HEK293 (cell line): ENCODE results near the gene BET1L.

Experiments used
- CTCF ChIA-PET: fragments of 350-600 bp; formaldehyde crosslinking; extraction: SDS; loops from one replicate; lab custom pipeline; 2021; ENCODE audit warnings: antibody characterized with exemption; lab: Yijun Ruan, JAX
- POLR2A ChIA-PET: fragments of 300-600 bp; formaldehyde crosslinking; extraction: SDS; loops from one replicate; lab custom pipeline; 2020; ENCODE audit warnings: antibody characterized with exemption, inconsistent platforms; lab: Yijun Ruan, JAX
- H3K27ac ChIP-seq: fragments of 200-500 bp; sonication (Bioruptor generic); 2 replicates; pipeline ENCODE4 v1.5.1; 2014; ENCODE audit warnings: low read depth, low read length, control low read depth, inconsistent platforms; ENCODE audit errors: extremely low read depth
- H3K36me3 ChIP-seq, 2 experiments: fragments of 200-500 bp in 1 of 2; sonication (Bioruptor generic) in 1 of 2; 1 replicate in 1 of 2; 2 replicates in 1 of 2; pipeline ENCODE4 v1.5.1; 2014 to 2017; ENCODE audit warnings: inconsistent platforms in 2 of 2, low read length in 2 of 2; ENCODE audit not compliant: control insufficient read depth in 2 of 2, insufficient read depth in 1 of 2
- H3K4me1 ChIP-seq: fragments of 200-500 bp; sonication (Bioruptor generic); 2 replicates; pipeline ENCODE4 v1.5.1; 2014; ENCODE audit warnings: mild to moderate bottlenecking, low read length, inconsistent platforms; ENCODE audit not compliant: control insufficient read depth, insufficient read depth
- H3K4me3 ChIP-seq: 2 replicates; pipeline ENCODE4 v1.5.1; 2011; ENCODE audit warnings: low read depth, mild to moderate bottlenecking, control low read depth, low read length, moderate library complexity
- H3K9me3 ChIP-seq: fragments of 200-500 bp; sonication (Bioruptor generic); 2 replicates; pipeline ENCODE4 v1.5.1; 2014; ENCODE audit warnings: low read depth, low read length, inconsistent platforms; ENCODE audit not compliant: control insufficient read depth, insufficient read depth
- GLIS1 ChIP-seq: fragments of 450-650 bp; formaldehyde crosslinking; IDR thresholded peaks from 2 replicates; pipeline ENCODE4 v1.5.1; 2016; ENCODE audit warnings: missing biosample characterization, missing genetic modification characterization
- GLIS2 ChIP-seq: fragments of 450-650 bp; formaldehyde crosslinking; IDR thresholded peaks from 2 replicates; pipeline ENCODE4 v1.5.1; 2016; ENCODE audit warnings: missing biosample characterization, missing genetic modification characterization
- KLF10 ChIP-seq: fragments of 450-650 bp; IDR thresholded peaks from 2 replicates; pipeline ENCODE4 v1.5.1; 2018; ENCODE audit warnings: missing biosample characterization, mild to moderate bottlenecking, missing genetic modification characterization
- SP3 ChIP-seq: fragments of 450-650 bp; formaldehyde crosslinking; IDR thresholded peaks from 2 replicates; pipeline ENCODE4 v1.5.1; 2016; ENCODE audit warnings: missing biosample characterization, missing genetic modification characterization
- ZEB2 ChIP-seq: fragments of 450-650 bp; formaldehyde crosslinking; IDR thresholded peaks from 2 replicates; pipeline ENCODE4 v1.5.1; 2016; ENCODE audit warnings: missing biosample characterization, missing genetic modification characterization
- ZNF112 ChIP-seq: fragments of 450-650 bp; formaldehyde crosslinking; IDR thresholded peaks from 2 replicates; pipeline ENCODE4 v1.5.0; 2017; ENCODE audit warnings: missing biosample characterization, missing genetic modification characterization
- ZNF121 ChIP-seq: fragments of 450-650 bp; formaldehyde crosslinking; IDR thresholded peaks from 2 replicates; pipeline ENCODE4 v1.5.1; 2016; ENCODE audit warnings: missing biosample characterization, missing genetic modification characterization
- ZNF155 ChIP-seq: fragments of 450-650 bp; formaldehyde crosslinking; IDR thresholded peaks from 2 replicates; pipeline ENCODE4 v1.5.1; 2016; ENCODE audit warnings: missing biosample characterization, missing genetic modification characterization
- ZNF174 ChIP-seq: fragments of 450-650 bp; formaldehyde crosslinking; IDR thresholded peaks from 2 replicates; pipeline ENCODE4 v1.5.0; 2017; ENCODE audit warnings: missing biosample characterization, mild to moderate bottlenecking, missing genetic modification characterization
- ZNF19 ChIP-seq: fragments of 450-650 bp; formaldehyde crosslinking; IDR thresholded peaks from 2 replicates; pipeline ENCODE4; 2016; ENCODE audit warnings: missing biosample characterization, missing genetic modification characterization, low read depth
- ZNF248 ChIP-seq: fragments of 450-650 bp; formaldehyde crosslinking; IDR thresholded peaks from 2 replicates; pipeline ENCODE4 v1.5.1; 2017; ENCODE audit warnings: missing biosample characterization, missing genetic modification characterization
- ZNF426 ChIP-seq: fragments of 450-650 bp; formaldehyde crosslinking; IDR thresholded peaks from 2 replicates; pipeline ENCODE4 v1.5.1; 2017; ENCODE audit warnings: missing biosample characterization, missing genetic modification characterization, mild to moderate bottlenecking, inconsistent platforms, moderate library complexity
- ZNF549 ChIP-seq: fragments of 450-650 bp; IDR thresholded peaks from 2 replicates; pipeline ENCODE4 v1.5.1; 2018; ENCODE audit warnings: missing biosample characterization, missing genetic modification characterization, mild to moderate bottlenecking, inconsistent platforms, moderate library complexity
- ZNF654 ChIP-seq: fragments of 450-650 bp; formaldehyde crosslinking; IDR thresholded peaks from 2 replicates; pipeline ENCODE4 v1.5.1; 2016; ENCODE audit warnings: low read depth, missing biosample characterization, missing genetic modification characterization
- ZNF791 ChIP-seq: fragments of 450-650 bp; formaldehyde crosslinking; IDR thresholded peaks from 2 replicates; pipeline ENCODE4 v1.5.1; 2016; ENCODE audit warnings: missing biosample characterization, missing genetic modification characterization
- TF ChIP-seq, protein P1 (sequence below): IDR thresholded peaks from 2 replicates; pipeline ENCODE4 v1.6.1; 2011; ENCODE audit warnings: mild to moderate bottlenecking, low read depth, low read length, borderline replicate concordance
- TF ChIP-seq, protein P2 (sequence below): fragments of 450-650 bp; formaldehyde crosslinking; IDR thresholded peaks from 2 replicates; pipeline ENCODE4 v1.5.1; 2016; ENCODE audit warnings: missing biosample characterization, missing genetic modification characterization
- TF ChIP-seq, protein P3 (sequence below): fragments of 450-650 bp; formaldehyde crosslinking; IDR thresholded peaks from 2 replicates; pipeline ENCODE4 v1.5.1; 2016; ENCODE audit warnings: missing biosample characterization, missing genetic modification characterization
- TF ChIP-seq, protein P4 (sequence below): fragments of 450-650 bp; formaldehyde crosslinking; IDR thresholded peaks from 2 replicates; pipeline ENCODE4 v1.5.1; 2016; ENCODE audit warnings: missing biosample characterization, missing genetic modification characterization, borderline replicate concordance
- TF ChIP-seq, protein P5 (sequence below): fragments of 450-650 bp; formaldehyde crosslinking; IDR thresholded peaks from 2 replicates; pipeline ENCODE4 v1.5.0; 2017; ENCODE audit warnings: missing biosample characterization, missing genetic modification characterization, borderline replicate concordance
- TF ChIP-seq, protein P6 (sequence below): fragments of 450-650 bp; formaldehyde crosslinking; IDR thresholded peaks from 2 replicates; pipeline ENCODE4; 2016; ENCODE audit warnings: missing biosample characterization, missing genetic modification characterization
- TF ChIP-seq, protein P7 (sequence below): fragments of 450-650 bp; formaldehyde crosslinking; IDR thresholded peaks from 2 replicates; pipeline ENCODE4 v1.5.1; 2016; ENCODE audit warnings: missing biosample characterization, missing genetic modification characterization

BET1L gene

DNA sequence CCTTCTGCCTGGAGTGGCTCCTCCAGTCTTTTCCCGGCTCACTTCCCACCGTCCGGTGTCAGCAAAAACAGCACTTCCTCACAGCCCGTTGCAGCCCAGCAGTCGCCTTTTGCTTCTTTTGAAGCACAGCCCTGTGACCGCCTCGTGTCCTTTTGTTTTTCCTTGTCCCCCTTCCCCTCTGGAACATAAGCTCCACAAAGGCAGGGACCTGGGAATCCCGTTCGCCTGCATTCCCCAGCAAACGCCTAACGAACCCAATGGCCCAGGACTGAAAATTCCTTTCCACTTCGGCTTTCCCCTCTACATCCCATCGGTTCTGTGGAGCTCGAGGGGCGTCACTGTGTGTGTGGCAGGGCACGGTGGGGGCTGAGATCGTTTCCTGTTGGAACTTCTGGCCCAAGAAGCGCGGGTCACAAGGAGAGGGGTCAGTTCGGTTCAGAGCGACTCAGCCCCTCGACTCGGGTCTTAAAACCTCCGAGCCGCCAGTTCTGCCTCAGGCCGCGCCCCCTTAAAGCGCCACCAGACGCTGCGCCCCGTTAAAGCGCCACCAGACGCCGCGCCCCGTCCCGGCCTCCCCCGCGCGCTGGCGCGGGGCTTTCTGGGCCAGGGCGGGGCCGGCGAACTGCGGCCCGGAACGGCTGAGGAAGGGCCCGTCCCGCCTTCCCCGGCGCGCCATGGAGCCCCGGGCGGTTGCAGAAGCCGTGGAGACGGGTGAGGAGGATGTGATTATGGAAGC, 1.1 kb upstream of the BET1L start:
- ChIA-PET CTCF (interaction anchor here (1.3 to 1.9 kb wide), 2 partner anchors 21 to 42 kb away, joined by 4 to 7 read pairs; no protein-coding TSS in a partner anchor), POLR2A (interaction anchor here (0.6 to 2.5 kb wide), 8 partner anchors 8 to 321 kb away, joined by 3 to 22 read pairs (median 4); no protein-coding TSS in a partner anchor)
- Histone ChIP-seq H3K27ac (peak overlapping the region; percentile 59), H3K9me3 (no peaks in the 10 kb centered on the region), H3K4me1 (no peaks in the 10 kb centered on the region), H3K36me3 (peaks cover 0 to 70% of the 10 kb centered on the region in 2 experiments; a peak in 1 of 3 replicates), H3K4me3 (peak overlapping the region; percentile 83)
- TF ChIP-seq ZNF426 (tag by site-specific recombination) = no peak
- TF ChIP-seq ZNF174 = no peak
- TF ChIP-seq, protein P1, sequence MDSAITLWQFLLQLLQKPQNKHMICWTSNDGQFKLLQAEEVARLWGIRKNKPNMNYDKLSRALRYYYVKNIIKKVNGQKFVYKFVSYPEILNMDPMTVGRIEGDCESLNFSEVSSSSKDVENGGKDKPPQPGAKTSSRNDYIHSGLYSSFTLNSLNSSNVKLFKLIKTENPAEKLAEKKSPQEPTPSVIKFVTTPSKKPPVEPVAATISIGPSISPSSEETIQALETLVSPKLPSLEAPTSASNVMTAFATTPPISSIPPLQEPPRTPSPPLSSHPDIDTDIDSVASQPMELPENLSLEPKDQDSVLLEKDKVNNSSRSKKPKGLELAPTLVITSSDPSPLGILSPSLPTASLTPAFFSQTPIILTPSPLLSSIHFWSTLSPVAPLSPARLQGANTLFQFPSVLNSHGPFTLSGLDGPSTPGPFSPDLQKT = no peak
- no peak for TF ChIP-seq ZNF549
- no peak for TF ChIP-seq ZNF112 (tag by site-specific recombination)
- no peak for TF ChIP-seq ZEB2 (tag by site-specific recombination)
- TF ChIP-seq ZNF654 (tag by site-specific recombination) = no peak
- TF ChIP-seq, protein P2, sequence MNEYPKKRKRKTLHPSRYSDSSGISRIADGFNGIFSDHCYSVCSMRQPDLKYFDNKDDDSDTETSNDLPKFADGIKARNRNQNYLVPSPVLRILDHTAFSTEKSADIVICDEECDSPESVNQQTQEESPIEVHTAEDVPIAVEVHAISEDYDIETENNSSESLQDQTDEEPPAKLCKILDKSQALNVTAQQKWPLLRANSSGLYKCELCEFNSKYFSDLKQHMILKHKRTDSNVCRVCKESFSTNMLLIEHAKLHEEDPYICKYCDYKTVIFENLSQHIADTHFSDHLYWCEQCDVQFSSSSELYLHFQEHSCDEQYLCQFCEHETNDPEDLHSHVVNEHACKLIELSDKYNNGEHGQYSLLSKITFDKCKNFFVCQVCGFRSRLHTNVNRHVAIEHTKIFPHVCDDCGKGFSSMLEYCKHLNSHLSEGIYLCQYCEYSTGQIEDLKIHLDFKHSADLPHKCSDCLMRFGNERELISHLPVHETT (tag by site-specific recombination) = no peak
- TF ChIP-seq, protein P3, sequence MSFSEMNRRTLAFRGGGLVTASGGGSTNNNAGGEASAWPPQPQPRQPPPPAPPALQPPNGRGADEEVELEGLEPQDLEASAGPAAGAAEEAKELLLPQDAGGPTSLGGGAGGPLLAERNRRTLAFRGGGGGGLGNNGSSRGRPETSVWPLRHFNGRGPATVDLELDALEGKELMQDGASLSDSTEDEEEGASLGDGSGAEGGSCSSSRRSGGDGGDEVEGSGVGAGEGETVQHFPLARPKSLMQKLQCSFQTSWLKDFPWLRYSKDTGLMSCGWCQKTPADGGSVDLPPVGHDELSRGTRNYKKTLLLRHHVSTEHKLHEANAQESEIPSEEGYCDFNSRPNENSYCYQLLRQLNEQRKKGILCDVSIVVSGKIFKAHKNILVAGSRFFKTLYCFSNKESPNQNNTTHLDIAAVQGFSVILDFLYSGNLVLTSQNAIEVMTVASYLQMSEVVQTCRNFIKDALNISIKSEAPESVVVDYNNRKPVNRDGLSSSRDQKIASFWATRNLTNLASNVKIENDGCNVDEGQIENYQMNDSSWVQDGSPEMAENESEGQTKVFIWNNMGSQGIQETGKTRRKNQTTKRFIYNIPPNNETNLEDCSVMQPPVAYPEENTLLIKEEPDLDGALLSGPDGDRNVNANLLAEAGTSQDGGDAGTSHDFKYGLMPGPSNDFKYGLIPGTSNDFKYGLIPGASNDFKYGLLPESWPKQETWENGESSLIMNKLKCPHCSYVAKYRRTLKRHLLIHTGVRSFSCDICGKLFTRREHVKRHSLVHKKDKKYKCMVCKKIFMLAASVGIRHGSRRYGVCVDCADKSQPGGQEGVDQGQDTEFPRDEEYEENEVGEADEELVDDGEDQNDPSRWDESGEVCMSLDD (tag by site-specific recombination) = 0 out of 2 replicates have a peak, but pooled peaks have one; percentile 19
- 0 out of 2 replicates have a peak, but pooled peaks have one; percentile 15 for TF ChIP-seq SP3 (tag by site-specific recombination)
- 0 out of 2 replicates have a peak, but pooled peaks have one; percentile 20 for TF ChIP-seq GLIS2
- TF ChIP-seq, protein P4, sequence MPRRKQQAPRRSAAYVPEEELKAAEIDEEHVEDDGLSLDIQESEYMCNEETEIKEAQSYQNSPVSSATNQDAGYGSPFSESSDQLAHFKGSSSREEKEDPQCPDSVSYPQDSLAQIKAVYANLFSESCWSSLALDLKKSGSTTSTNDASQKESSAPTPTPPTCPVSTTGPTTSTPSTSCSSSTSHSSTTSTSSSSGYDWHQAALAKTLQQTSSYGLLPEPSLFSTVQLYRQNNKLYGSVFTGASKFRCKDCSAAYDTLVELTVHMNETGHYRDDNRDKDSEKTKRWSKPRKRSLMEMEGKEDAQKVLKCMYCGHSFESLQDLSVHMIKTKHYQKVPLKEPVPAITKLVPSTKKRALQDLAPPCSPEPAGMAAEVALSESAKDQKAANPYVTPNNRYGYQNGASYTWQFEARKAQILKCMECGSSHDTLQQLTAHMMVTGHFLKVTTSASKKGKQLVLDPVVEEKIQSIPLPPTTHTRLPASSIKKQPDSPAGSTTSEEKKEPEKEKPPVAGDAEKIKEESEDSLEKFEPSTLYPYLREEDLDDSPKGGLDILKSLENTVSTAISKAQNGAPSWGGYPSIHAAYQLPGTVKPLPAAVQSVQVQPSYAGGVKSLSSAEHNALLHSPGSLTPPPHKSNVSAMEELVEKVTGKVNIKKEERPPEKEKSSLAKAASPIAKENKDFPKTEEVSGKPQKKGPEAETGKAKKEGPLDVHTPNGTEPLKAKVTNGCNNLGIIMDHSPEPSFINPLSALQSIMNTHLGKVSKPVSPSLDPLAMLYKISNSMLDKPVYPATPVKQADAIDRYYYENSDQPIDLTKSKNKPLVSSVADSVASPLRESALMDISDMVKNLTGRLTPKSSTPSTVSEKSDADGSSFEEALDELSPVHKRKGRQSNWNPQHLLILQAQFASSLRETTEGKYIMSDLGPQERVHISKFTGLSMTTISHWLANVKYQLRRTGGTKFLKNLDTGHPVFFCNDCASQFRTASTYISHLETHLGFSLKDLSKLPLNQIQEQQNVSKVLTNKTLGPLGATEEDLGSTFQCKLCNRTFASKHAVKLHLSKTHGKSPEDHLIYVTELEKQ = no peak
- TF ChIP-seq ZNF155 (tag by site-specific recombination) = no peak
- TF ChIP-seq, protein P5, sequence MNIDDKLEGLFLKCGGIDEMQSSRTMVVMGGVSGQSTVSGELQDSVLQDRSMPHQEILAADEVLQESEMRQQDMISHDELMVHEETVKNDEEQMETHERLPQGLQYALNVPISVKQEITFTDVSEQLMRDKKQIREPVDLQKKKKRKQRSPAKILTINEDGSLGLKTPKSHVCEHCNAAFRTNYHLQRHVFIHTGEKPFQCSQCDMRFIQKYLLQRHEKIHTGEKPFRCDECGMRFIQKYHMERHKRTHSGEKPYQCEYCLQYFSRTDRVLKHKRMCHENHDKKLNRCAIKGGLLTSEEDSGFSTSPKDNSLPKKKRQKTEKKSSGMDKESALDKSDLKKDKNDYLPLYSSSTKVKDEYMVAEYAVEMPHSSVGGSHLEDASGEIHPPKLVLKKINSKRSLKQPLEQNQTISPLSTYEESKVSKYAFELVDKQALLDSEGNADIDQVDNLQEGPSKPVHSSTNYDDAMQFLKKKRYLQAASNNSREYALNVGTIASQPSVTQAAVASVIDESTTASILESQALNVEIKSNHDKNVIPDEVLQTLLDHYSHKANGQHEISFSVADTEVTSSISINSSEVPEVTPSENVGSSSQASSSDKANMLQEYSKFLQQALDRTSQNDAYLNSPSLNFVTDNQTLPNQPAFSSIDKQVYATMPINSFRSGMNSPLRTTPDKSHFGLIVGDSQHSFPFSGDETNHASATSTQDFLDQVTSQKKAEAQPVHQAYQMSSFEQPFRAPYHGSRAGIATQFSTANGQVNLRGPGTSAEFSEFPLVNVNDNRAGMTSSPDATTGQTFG (tag by site-specific recombination) = no peak
- TF ChIP-seq, protein P6, sequence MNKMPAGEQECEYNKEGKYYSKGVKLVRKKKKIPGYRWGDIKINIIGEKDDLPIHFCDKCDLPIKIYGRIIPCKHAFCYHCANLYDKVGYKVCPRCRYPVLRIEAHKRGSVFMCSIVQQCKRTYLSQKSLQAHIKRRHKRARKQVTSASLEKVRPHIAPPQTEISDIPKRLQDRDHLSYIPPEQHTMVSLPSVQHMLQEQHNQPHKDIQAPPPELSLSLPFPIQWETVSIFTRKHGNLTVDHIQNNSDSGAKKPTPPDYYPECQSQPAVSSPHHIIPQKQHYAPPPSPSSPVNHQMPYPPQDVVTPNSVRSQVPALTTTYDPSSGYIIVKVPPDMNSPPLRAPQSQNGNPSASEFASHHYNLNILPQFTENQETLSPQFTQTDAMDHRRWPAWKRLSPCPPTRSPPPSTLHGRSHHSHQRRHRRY (tag by site-specific recombination) = no peak
- no peak for TF ChIP-seq GLIS1 (tag by site-specific recombination)
- no peak for TF ChIP-seq ZNF121 (tag by site-specific recombination)
- peak; percentile 88 for TF ChIP-seq KLF10 (tag by site-specific recombination)
- TF ChIP-seq, protein P7, sequence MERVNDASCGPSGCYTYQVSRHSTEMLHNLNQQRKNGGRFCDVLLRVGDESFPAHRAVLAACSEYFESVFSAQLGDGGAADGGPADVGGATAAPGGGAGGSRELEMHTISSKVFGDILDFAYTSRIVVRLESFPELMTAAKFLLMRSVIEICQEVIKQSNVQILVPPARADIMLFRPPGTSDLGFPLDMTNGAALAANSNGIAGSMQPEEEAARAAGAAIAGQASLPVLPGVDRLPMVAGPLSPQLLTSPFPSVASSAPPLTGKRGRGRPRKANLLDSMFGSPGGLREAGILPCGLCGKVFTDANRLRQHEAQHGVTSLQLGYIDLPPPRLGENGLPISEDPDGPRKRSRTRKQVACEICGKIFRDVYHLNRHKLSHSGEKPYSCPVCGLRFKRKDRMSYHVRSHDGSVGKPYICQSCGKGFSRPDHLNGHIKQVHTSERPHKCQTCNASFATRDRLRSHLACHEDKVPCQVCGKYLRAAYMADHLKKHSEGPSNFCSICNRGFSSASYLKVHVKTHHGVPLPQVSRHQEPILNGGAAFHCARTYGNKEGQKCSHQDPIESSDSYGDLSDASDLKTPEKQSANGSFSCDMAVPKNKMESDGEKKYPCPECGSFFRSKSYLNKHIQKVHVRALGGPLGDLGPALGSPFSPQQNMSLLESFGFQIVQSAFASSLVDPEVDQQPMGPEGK = 0 out of 2 replicates have a peak, but pooled peaks have one; percentile 39
- TF ChIP-seq ZNF19 = no peak
- TF ChIP-seq ZNF791 (tag by site-specific recombination) = no peak
- no peak for TF ChIP-seq ZNF248 (tag by site-specific recombination)
